Small intestine (tissue), 7 donors: ENCODE results near the gene IDS. TPM values are rescaled to one million over a fixed set of nuclear protein-coding genes. Genes with fewer than 3 reads are reported as not detected.

ENCODE experiments used
- DNase-seq, 2 donors: peaks; one replicate each; pipeline versions ENCODE4 v3.0.0 to v3.0.0-alpha.2; 2013
- FAIRE-seq: peaks from 2 replicates; lab custom pipeline; 2012; peaks lifted over from hg19 to GRCh38; lab: Jason Lieb, UNC
- H3K27ac ChIP-seq, 3 donors: one replicate each; pipeline ENCODE4 v1.5.1; 2013; ENCODE audit warnings: low read length in 2 of 3, mild to moderate bottlenecking in 2 of 3, control low read depth in 1 of 3, inconsistent platforms in 1 of 3, low read depth in 1 of 3, moderate library complexity in 1 of 3
- H3K27me3 ChIP-seq, 3 donors: one replicate each; pipeline ENCODE4 v1.6.1; 2013; ENCODE audit warnings: low read length in 3 of 3, inconsistent platforms in 1 of 3; ENCODE audit not compliant: control insufficient read depth in 3 of 3, insufficient read depth in 3 of 3
- H3K36me3 ChIP-seq, 3 donors: one replicate each; pipeline ENCODE4 v1.6.1; 2013; ENCODE audit warnings: low read length in 3 of 3, inconsistent platforms in 1 of 3, low read depth in 1 of 3, mild to moderate bottlenecking in 1 of 3, moderate library complexity in 1 of 3; ENCODE audit not compliant: control insufficient read depth in 3 of 3, insufficient read depth in 2 of 3
- H3K4me1 ChIP-seq, 3 donors: one replicate each; pipeline ENCODE4 v1.6.1; 2013; ENCODE audit warnings: low read length in 2 of 3, inconsistent platforms in 1 of 3, low read depth in 1 of 3, mild to moderate bottlenecking in 1 of 3, moderate library complexity in 1 of 3; ENCODE audit not compliant: control insufficient read depth in 3 of 3, insufficient read depth in 2 of 3
- H3K4me3 ChIP-seq, 3 donors: one replicate each; pipeline ENCODE4 v1.5.1; 2013; ENCODE audit warnings: low read length in 3 of 3, control low read depth in 1 of 3, inconsistent platforms in 1 of 3, low read depth in 1 of 3, mild to moderate bottlenecking in 1 of 3, moderate library complexity in 1 of 3
- H3K9me3 ChIP-seq, 2 donors: one replicate each; pipeline ENCODE4 v1.6.1; 2013; ENCODE audit warnings: low read depth in 1 of 2, low read length in 1 of 2; ENCODE audit not compliant: control insufficient read depth in 2 of 2, insufficient read depth in 1 of 2
- WGBS, 3 donors: extraction: QIAGEN DNeasy Blood & Tissue Kit; methylation state at CpG; one replicate each; pipeline ENCODE4 v1.1.7; 2013; 5-methylcytosine and 5-hydroxymethylcytosine counted together
- polyA plus RNA-seq, 4 donors: library from polyadenylated mRNA; stranded (reverse) in 3 of 4; unstranded in 1 of 4; fragments of 200-250 nt in 3 of 4; fragments of 120-200 nt in 1 of 4; gene quantifications; one replicate each; pipeline versions ENCODE4 v1.2.1 to v1.2.3, GENCODE V29; 2013
- donor health status: healthy with polysubstance abuse.
- donor health status: control.
- donor health status: control.
- donor health status: Bipolar disorder and iron deficiency.
- donor health status: healthy.

The IDS gene
- polyA plus RNA-seq, 4 donors = 21.7 to 41.1 (median 31.4) TPM

DNA sequence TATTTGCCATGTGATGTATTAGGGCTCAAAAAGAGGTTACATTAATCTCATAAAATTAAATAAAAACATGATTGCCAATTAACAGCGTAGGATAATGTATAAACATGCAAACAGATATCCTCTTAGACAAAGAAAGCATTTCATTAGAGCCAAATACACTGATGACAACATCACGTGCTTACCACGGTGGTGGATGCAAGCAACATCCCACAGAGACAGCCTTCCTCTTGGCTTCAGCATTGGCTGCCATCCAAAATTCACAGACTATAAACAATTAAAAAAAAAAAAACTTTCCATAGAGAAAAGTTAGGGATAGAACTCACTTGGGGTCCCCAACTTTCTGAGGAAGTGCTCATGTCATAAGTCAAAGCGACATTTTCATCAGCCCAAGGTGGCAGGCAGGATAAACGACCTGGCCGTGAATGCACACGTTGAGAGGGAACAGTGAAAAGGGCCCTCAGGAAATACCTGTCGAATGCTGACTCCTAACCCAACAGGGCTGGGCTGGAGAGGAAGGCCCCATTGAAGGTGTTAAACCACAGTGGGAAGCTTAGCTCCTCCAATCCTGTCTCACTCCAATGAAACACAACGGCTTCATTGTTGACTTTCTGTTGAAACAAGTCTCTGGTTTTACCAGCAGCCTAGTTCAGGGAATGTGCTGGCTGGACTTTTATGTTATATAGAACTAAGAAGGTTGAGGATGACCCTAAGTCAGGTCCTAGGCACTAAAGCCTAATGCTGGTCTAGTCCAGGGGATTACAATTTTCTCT is 48.4 kb downstream of the IDS start:
- Histone ChIP-seq H3K36me3 (no peaks in the 10 kb centered on the region), H3K27ac (no peak overlapping the region), H3K4me3 (no peak overlapping the region), H3K9me3 (no peaks in the 10 kb centered on the region), H3K4me1 (no peaks in the 10 kb centered on the region), H3K27me3 (no peaks in the 10 kb centered on the region)
- DNase-seq = no peak
- FAIRE-seq = no peak
- WGBS, 3 donors = 40 to 57% (median 48%) methylated on average over 9 of the region's 9 CpGs

DNA sequence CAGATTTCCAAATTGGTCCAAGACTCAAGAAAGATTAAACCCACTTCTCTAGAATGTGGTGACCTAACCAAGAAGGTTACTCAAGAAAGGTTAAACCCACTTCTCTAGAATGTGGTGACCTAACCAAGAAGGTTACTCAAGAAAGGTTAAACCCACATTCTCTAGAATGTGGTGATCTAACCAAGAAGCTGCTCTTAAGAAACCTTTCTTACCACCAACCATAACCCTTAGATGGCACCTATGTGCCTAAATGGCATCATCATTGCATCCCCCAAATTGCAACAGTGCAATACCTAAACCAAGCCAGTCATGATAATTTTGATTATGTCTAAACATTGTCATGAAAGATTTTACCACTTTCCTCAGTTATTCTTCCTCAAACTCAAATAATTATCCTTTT is 49.2 kb downstream of the IDS start:
- Histone ChIP-seq H3K4me3 (no peak overlapping the region), H3K9me3 (no peaks in the 10 kb centered on the region), H3K27ac (no peak overlapping the region), H3K27me3 (no peaks in the 10 kb centered on the region), H3K4me1 (no peaks in the 10 kb centered on the region), H3K36me3 (no peaks in the 10 kb centered on the region)
- DNase-seq = no peak
- FAIRE-seq = no peak

DNA sequence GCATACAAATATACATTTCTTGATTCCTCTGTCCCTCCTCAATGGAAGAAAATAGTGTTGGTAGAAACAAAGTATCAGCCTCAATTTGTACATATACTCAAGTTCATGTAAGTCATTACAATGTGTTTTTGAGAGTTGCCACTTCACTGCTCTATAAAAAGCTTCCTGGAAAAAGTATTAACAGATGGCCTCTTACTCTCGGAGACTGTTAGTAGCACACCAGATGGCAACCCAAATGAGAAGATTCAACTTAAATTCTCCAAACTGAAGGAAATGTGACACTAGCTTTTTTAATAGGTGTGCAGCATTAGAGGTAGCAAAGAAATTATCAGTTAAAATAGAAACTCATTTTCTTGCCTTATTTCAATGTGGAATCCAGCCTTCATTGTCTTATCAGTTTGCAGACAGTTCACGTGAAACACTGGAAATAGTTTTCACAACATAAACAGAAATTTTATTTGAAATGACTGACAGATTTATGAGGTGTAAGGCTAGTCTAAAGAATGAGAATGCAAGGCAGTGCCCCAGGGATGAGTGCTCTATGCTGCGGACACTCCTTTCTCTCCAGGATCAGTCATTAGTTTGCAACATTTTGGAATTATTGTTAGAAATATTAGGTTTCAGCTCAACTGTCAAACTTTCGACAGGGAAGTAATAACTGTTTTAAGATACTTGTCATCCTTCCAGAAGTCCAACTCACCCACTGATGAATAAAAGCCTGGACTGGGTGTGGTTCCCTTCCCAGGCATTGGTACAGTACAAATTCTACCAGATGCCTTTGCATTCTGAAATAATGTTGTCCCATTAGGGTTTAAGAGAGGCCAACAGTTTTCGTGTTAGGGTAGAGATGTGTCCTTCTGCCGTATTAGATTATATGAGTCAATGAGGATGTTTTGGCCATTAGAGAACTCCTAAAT is 50.9 kb downstream of the IDS start:
- DNase-seq = no peak

DNA sequence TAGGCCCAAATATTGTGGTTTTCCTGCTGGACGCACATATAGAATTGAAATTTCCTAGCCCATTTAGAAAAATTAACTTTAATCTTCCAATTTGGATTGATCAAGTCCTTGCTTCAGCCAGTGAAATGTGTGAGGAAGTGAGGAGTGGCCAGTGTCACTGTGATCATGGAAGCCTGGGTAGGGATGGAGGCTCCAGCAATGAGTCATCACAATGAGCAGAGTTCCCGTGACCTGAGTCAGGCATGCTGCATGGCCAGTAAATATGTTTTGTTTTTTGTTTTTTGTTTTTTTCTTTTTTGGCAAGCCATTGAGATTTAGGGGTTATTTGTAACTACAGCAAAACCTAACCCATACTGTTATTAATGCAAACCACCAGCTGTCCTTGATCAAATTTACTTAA is 52.1 kb downstream of the IDS start:
- Histone ChIP-seq H3K36me3 (no peaks in the 10 kb centered on the region), H3K27ac (no peak overlapping the region), H3K4me3 (no peak overlapping the region), H3K4me1 (no peaks in the 10 kb centered on the region), H3K27me3 (no peaks in the 10 kb centered on the region), H3K9me3 (no peaks in the 10 kb centered on the region)
- FAIRE-seq (no peak), DNase-seq (no peak)
- 57 to 80% (median 74%) methylated on average over 2 of the region's 2 CpGs for WGBS, 3 donors

More for the DNA sequence above, 50.9 kb downstream of the IDS start:
- WGBS, 3 donors = 70 to 78% (median 74%) methylated on average over 6 of the region's 6 CpGs
- H3K27me3 ChIP-seq = no peaks in the 10 kb centered on the region
- H3K27ac ChIP-seq = no peak overlapping the region
- no peak for FAIRE-seq
- no peaks in the 10 kb centered on the region for H3K9me3 ChIP-seq
- H3K36me3 ChIP-seq = no peaks in the 10 kb centered on the region
- H3K4me3 ChIP-seq = no peak overlapping the region
- no peaks in the 10 kb centered on the region for H3K4me1 ChIP-seq

DNA sequence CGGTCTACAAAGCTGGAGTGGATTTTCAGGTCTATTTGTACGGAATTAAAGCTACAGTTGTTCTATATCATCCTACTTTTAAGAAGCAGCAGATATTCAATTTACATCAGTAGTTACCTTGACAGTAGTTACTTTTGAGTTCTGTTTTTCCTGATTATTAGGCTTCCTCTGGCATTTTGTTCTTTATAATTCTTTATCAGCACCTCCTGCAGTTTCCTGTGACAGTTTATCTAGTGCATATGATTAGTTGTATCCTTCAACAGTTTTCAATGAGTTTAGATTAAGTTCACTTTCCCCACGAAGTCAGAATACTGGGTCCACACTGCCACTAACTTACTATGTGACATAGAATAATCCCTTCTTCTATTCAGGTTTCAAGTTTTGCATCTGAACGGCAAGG is 71.7 kb downstream of the IDS start:
- no peak overlapping the region for H3K27ac ChIP-seq
- WGBS, 3 donors = 53 to 64% (median 57%) methylated on average over 4 of the region's 4 CpGs
- DNase-seq = no peak
- H3K4me3 ChIP-seq = no peak overlapping the region
- no peak for FAIRE-seq
- no peaks in the 10 kb centered on the region for H3K27me3 ChIP-seq
- H3K9me3 ChIP-seq = no peaks in the 10 kb centered on the region
- no peaks in the 10 kb centered on the region for H3K36me3 ChIP-seq
- H3K4me1 ChIP-seq = no peaks in the 10 kb centered on the region

DNA sequence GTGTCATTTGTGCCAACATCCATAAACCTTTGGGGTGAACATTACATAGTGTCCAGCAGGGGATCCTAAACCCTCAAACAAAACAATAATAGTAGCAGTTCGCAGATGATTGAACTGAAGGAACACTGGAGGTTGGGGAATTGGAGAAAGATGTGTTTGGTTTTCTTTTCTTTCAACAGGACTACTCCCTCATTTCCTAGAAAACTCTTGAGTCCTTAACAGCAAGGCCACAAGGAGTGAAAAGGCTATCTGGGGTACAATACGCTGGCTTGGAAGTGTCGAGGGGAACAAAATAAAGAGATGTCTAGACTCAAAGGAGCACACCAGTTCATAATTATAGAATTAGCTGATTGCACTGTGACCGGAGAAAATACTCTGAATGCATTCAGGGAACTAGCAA is 72.1 kb downstream of the IDS start:
- no peaks in the 10 kb centered on the region for H3K4me1 ChIP-seq
- 85 to 88% (median 87%) methylated on average over 4 of the region's 4 CpGs for WGBS, 3 donors
- no peak overlapping the region for H3K4me3 ChIP-seq
- no peak for FAIRE-seq
- no peak overlapping the region for H3K27ac ChIP-seq
- no peaks in the 10 kb centered on the region for H3K9me3 ChIP-seq
- no peak for DNase-seq
- H3K27me3 ChIP-seq = no peaks in the 10 kb centered on the region
- H3K36me3 ChIP-seq = no peaks in the 10 kb centered on the region

Other genes with a start within 250 kb of the IDS start
- gene EOLA1, start 35.7 kb upstream of the IDS start, polyA plus RNA-seq = 10 to 100 TPM; 18.2 to 30.6 (median 25.2) TPM
- not detected for gene HSFX3, start 44.6 kb upstream of the IDS start, polyA plus RNA-seq
- under 1 TPM in 1 of 4 donors, not detected in 3; 0.06 TPM for gene MAGEA9B, start 82.2 kb upstream of the IDS start, polyA plus RNA-seq
- 1 to 10 TPM in 1 of 4 donors, under 1 TPM in 2, not detected in 1; 0.21 to 1.6 (median 0.49) TPM for gene HSFX2, start 90.0 kb upstream of the IDS start, polyA plus RNA-seq
- gene TMEM185A, start 126.5 kb upstream of the IDS start, polyA plus RNA-seq = 10 to 100 TPM in 2 of 4 donors, 1 to 10 TPM in 2; 5.4 to 32.1 (median 9.7) TPM
- not detected for gene MAGEA11, start 206.8 kb upstream of the IDS start, polyA plus RNA-seq